IPS-15b (cell line): ENCODE data around the gene GLDN.
"Not testable (repeated sequence)": the region's sequence is repeated elsewhere in the genome, so short reads cannot be mapped to it uniquely, and the experiment has no call there.

Experiments
- H3K27me3 ChIP-seq: one replicate; pipeline ENCODE4 v1.6.1; 2013; ENCODE audit warnings: low read length; ENCODE audit not compliant: control insufficient read depth, insufficient read depth
- H3K36me3 ChIP-seq: one replicate; pipeline ENCODE4 v1.6.1; 2013; ENCODE audit warnings: low read length; ENCODE audit not compliant: control insufficient read depth, insufficient read depth
- H3K4me1 ChIP-seq: one replicate; pipeline ENCODE4 v1.6.1; 2013; ENCODE audit warnings: mild to moderate bottlenecking, low read length; ENCODE audit not compliant: control insufficient read depth, insufficient read depth
- H3K4me3 ChIP-seq: one replicate; pipeline ENCODE4 v1.5.1; 2013; ENCODE audit warnings: low read depth, low read length
- H3K9ac ChIP-seq: one replicate; pipeline ENCODE4 v1.6.1; 2013; ENCODE audit warnings: low read depth, mild to moderate bottlenecking, low read length
- H3K9me3 ChIP-seq: one replicate; pipeline ENCODE4 v1.6.1; 2013; ENCODE audit warnings: mild to moderate bottlenecking, low read length; ENCODE audit not compliant: control insufficient read depth, insufficient read depth

Gene GLDN

GRCh38 chr15:51438526-51438925 lies 97.1 kb downstream of the GLDN start:
- no peaks in the 10 kb centered on the region for H3K4me1 ChIP-seq
- no peaks in the 10 kb centered on the region for H3K9me3 ChIP-seq
- no peaks in the 10 kb centered on the region for H3K36me3 ChIP-seq
- no peak overlapping the region for H3K4me3 ChIP-seq
- no peaks in the 10 kb centered on the region for H3K27me3 ChIP-seq
- H3K9ac ChIP-seq, result no peak overlapping the region

- Histone ChIP-seq H3K27me3 (no peaks in the 10 kb centered on the region), H3K9ac (no peak overlapping the region), H3K4me1 (no peaks in the 10 kb centered on the region), H3K36me3 (no peaks in the 10 kb centered on the region), H3K9me3 (no peaks in the 10 kb centered on the region), H3K4me3 (no peak overlapping the region)
These were observed 101.9 kb downstream of the GLDN start for GRCh38 chr15:51443282-51443914.

GRCh38 chr15:51444112-51444511 lies 102.7 kb downstream of the GLDN start:
- Histone ChIP-seq H3K36me3 (no peaks in the 10 kb centered on the region), H3K9me3 (no peaks in the 10 kb centered on the region), H3K4me1 (no peaks in the 10 kb centered on the region), H3K4me3 (no peak overlapping the region), H3K9ac (no peak overlapping the region), H3K27me3 (no peaks in the 10 kb centered on the region)

- Histone ChIP-seq H3K9me3 (no peaks in the 10 kb centered on the region), H3K36me3 (no peaks in the 10 kb centered on the region), H3K4me3 (no peak overlapping the region), H3K4me1 (no peaks in the 10 kb centered on the region), H3K27me3 (no peaks in the 10 kb centered on the region), H3K9ac (no peak overlapping the region)
These were observed 103.4 kb downstream of the GLDN start for GRCh38 chr15:51444807-51445206.

GRCh38 chr15:51446029-51446744 lies 104.7 kb downstream of the GLDN start:
- H3K4me1 ChIP-seq, H3K9ac ChIP-seq, H3K27me3 ChIP-seq, H3K4me3 ChIP-seq, H3K9me3 ChIP-seq, H3K36me3 ChIP-seq: not testable (repeated sequence)

GRCh38 chr15:51447855-51448621 lies 106.6 kb downstream of the GLDN start:
- no peaks in the 10 kb centered on the region for H3K9me3 ChIP-seq
- no peak overlapping the region for H3K9ac ChIP-seq
- no peaks in the 10 kb centered on the region for H3K27me3 ChIP-seq
- no peak overlapping the region for H3K4me3 ChIP-seq
- no peaks in the 10 kb centered on the region for H3K36me3 ChIP-seq
- H3K4me1 ChIP-seq, result no peaks in the 10 kb centered on the region

- Histone ChIP-seq H3K9ac (no peak overlapping the region), H3K27me3 (no peaks in the 10 kb centered on the region), H3K4me3 (no peak overlapping the region), H3K36me3 (no peaks in the 10 kb centered on the region), H3K9me3 (no peaks in the 10 kb centered on the region), H3K4me1 (no peaks in the 10 kb centered on the region)
These were observed 107.4 kb downstream of the GLDN start for GRCh38 chr15:51448622-51449399.

GRCh38 chr15:51450001-51450400 lies 108.5 kb downstream of the GLDN start:
- Histone ChIP-seq H3K9me3 (no peaks in the 10 kb centered on the region), H3K4me1 (no peaks in the 10 kb centered on the region), H3K36me3 (no peaks in the 10 kb centered on the region), H3K9ac (no peak overlapping the region), H3K4me3 (no peak overlapping the region), H3K27me3 (no peaks in the 10 kb centered on the region)
